Activated CD4-positive, alpha-beta T cell treated with anti-CD3 and anti-CD28 coated beads, Interleukin-2, amount 50 U/mL, for 48 hours (primary cell): Measurements from ENCODE around the gene FAM193A.
A peak's percentile ranks its signal among the peaks of the same experiment; 100 is the strongest.
"Not testable (repeated sequence)": the region's sequence is repeated elsewhere in the genome, so short reads cannot be mapped to it uniquely, and the experiment has no call there.

Source experiments
- DNase-seq, 2 experiments: peaks; one replicate each; pipeline ENCODE4 v3.0.0-alpha.2; 2020

The FAM193A gene

DNA sequence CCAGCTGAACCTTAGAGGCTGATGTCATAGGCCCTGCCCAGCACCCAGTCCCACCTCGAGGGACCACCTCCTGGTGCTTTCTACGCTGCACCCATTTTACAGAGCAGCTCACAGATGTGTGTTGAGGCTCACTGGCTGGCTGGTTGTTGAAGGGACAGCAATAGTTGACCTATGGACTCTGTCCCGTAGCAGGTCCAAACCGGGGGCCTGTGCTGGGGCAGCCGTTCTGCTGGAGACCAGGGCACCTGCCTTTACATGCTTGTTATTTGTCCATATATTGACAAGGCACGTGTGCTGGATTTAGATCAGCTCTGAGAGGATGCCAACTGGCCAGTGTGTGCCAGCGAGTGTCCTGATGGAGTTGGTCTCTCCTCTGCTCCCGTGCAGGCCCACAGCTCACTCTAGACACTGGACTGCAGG is 161.6 kb downstream of the FAM193A start:
- no peak for DNase-seq

DNA sequence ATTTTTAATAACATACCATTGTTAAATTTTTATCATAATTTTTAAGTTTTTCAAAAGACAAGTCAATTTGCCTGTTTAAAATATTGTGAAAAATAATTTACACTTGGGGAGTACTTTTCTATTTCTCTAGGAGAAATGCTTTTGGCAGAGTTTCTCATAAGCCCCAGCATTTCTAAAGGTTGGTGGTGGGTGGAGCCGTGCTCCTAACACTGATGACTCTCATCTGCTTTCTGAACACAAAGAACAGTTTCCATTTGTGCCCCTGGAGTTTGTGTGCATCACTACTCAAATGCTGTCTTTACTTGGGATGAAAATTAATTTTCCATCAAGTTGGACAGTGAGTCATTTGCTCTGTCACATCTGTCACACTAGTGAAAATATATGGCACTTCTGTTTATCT is 162.1 kb downstream of the FAM193A start:
- no peak for DNase-seq

DNA sequence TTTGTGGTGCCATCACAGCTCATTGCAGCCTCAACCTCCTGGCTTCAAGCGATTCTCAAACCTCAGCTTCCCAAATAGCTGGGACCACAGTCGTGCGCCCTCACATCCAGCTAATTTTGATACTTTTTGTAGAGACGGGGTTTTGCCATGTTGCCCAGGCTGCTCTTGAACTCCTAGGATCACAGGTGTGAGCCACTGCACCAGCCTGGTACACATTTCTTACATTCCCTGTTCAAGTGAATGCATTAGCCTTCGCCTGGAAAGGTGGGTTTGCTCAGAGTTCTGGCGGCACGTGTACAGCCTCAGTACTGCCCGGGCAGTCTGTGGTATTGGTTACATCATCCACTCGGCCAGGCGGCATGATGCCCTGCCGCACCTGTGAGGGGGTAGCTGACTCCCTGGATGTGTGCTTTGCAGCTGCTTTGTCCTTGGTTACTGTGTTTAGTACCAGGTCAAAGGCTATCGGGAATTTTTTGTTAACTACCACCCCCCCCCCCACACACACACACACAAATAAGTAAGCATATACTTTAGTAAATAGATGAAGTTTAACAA is 162.6 kb downstream of the FAM193A start:
- no peak for DNase-seq

DNA sequence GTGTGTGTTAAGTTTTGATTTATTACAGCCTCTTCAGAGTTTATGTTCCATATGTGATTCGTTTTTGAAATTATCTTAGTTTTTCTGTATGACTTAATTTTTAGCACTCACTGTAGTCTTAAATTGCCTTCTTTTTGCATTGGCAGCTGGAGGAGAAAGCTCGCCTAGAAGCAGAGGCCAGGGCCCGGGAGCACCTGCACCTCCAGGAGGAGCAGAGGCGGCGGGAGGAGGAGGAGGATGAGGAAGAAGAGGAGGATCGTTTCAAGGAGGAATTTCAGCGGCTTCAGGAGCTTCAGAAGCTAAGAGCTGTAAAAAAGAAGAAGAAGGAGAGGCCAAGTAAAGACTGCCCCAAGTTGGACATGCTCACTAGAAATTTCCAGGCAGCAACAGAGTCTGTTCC is 163.1 kb downstream of the FAM193A start:
- DNase-seq = no peak

DNA sequence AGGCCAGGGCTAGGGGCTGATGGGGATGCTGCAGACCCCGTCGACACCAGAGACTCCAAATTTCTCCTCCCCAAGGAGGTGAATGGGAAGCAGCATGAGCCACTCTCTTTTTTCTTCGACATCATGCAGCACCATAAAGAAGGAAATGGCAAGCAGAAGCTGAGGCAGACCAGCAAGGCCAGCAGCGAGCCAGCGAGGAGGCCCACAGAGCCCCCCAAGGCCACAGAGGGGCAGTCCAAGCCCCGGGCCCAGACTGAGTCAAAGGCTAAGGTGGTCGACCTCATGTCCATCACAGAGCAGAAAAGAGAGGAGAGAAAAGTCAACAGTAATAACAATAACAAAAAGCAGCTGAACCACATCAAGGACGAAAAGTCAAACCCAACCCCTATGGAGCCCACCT is 163.6 kb downstream of the FAM193A start:
- no peak for DNase-seq

DNA sequence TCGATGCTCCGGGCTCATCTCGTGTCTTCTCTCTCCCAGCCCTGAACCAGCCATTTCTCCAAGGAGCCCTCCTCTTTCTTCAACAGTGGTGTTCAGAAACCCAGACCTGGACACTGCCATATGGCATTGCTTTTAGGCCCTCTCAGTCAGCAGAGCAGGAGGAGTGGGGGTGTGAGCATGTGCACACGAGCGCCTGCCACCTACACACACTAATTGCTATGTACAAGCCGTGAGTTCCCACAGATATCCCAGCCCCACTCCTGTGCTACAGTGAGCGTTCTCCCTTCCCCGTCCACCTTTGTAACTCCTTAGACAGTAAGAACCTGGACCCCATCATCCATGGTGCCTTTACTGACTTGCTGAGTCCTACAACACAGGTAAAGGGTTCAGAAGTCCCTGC is 165.9 kb downstream of the FAM193A start:
- no peak for DNase-seq

DNA sequence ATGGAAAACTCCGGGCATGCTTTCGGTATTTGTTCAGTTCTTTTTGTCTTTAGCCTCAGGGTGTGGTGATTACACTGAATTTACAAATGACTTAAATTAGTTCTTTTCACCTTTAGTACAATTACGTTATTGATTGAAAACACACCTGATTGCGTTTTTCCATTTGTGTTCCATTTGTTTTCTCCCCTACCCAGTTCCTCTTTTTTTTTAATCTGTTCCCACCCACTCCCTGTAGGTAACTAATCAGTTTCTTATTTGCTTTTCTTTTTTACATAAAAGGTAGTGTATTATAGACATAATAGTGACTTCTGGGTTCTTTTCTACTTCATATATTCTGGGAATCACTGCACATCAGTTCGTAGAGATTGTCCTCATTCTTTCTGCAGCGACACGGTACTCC is 166.3 kb downstream of the FAM193A start:
- DNase-seq = no peak

DNA sequence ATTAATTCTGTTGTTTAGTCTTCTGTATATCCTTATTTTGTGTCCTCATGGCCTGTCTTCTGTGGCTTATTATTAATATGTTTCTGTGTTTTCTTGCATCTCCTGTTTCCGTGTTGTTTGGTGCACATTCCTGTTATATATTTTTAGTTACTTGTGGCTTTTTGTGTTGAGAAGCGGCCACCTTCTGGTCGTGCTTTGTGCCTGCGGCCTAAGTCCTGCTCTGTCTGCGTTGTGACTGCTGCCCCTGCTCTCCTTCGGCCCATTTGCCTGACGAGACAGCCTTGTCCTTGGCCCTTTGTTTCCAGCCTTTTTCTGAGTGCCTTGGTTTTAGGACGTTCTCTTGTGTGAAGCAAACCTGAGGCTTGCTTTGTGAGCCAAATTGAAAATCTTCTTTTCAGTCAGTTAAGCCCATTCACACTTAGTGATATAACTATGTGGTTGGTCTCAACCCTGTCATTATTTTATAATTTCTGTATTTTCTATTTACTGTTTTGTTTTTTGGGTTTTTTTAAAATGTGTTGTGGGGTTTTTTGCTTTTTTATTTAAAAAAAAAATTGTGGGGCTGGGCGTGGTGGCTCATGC is 175.9 kb downstream of the FAM193A start:
- DNase-seq = no peak

DNA sequence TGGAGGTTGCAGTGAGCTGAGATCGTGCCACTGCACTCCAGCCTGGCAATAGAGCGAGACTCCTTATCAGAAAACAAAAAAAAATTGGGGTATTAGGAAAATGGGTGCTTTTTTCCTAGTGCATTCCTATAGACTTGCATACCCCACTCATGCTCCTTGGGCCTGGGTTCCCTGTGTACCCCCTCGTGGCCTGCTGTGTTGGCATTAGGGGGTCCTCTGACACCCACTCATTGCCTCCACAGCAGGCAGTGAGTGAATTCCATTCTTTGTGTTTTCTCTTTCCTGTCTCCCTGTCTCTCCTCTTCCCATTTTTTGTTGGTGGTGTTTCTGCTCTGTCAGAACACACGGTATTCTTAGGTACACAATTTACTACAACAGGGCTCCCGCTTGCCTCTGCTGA is 176.9 kb downstream of the FAM193A start:
- no peak for DNase-seq

DNA sequence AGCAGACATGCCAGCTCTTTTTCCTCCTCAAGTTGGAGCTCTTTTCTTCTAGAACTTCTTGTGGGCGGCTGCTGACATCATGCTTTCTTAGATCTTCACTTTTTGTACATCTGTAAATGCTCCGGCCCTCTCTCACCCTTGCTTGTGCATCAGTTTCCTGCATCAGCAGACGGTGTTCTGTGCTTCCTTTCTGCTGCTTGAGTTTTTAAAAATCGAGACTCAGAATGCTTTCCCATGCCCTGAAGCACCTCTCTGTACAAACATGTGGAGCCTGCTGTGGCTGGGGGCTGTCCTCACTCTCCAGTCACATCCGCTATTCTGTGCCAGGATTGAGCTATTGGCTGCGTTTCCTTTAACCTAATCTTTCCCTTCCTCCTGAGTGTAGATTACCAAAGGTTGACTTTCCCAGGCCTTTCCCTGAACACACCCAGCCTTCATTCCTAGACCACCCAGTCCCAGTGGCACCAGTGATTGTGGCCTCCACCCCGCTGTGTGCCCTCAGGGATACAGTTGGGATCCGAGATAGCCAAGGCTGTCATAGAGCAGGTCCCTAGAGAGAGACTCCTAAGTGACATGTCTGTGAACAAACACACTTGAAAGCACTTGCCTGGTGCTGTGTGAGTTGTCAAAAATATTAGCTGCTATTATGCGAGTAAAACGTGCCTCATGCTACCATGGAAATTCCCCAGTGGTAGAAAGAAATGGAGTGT is 177.8 kb downstream of the FAM193A start:
- peak; percentile 42 to 48 for DNase-seq

DNA sequence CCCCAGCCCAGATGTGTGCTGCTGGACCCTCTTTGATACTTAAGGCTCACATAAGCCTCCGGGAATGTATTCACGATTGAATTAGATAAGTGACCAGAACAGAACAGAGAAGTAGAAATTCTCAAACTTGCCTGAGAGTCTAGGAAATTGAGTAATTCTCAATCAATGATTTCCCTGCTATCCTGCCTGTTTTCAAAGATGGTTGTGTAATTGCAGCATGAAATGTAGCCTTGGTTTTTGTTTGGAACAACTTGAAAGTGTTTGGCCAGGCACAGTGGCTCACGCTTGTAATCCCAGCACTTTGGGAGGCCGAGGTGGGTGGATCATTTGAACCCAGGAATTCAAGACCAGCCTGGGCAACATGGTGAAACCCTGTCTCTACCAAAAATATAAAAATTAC is 178.5 kb downstream of the FAM193A start:
- no peak for DNase-seq

DNA sequence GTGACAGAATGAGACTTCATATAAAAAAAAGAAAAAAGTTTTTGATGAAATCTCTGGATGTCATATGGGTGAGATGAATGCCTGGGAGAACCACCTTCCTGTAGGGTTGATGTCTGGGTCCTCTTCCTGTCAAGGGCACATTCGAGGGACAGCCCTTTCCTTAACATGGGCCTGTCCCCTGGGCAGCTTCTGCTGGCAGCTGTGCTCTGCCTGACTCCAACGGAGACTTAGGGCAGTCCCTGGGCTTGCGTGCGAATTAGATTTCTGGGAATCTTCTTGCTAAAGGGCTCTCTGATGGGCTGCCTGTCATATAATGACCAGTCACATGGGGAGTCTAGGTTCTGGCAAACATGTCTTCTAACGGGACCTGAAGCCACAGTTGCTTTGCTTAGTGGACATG is 179.0 kb downstream of the FAM193A start:
- DNase-seq = no peak

DNA sequence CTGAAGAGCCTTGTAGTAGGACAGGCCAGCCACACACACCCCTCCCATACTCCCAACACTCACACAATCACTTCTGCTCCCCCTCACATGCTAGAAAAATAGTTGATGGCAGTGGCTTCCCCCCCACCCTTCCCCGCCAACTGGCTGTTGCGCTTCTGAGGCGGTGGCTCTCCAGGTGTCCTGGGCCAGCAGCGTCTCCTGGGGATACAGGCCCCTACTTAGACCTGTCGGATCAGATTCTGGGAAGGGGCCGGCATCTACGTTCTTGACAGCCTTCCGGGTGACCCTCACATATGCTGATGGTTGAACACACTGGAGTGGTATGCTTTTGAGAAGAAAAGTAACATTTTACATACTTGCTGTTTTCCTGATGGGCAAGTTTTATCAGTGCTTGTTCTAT is 179.8 kb downstream of the FAM193A start:
- DNase-seq = no peak

DNA sequence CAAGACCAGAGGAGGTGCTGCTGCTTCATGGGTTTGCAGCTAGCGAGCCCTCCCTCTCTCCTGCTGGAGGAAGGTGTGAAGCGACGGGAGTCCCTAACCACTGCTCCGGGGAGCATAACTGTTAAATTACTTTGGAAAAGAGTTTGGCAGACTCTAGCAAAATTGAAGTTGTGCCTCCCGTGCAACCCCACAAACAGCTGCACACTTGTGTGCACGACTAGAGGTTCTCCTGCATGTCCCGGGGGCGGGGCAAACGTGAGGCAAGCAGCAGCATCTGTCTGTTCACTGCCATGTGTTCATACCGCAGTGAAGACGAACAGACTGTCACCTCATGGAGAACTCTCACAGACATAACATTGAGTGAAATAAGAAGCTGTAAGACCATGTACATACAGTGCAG is 185.1 kb downstream of the FAM193A start:
- DNase-seq = no peak

DNA sequence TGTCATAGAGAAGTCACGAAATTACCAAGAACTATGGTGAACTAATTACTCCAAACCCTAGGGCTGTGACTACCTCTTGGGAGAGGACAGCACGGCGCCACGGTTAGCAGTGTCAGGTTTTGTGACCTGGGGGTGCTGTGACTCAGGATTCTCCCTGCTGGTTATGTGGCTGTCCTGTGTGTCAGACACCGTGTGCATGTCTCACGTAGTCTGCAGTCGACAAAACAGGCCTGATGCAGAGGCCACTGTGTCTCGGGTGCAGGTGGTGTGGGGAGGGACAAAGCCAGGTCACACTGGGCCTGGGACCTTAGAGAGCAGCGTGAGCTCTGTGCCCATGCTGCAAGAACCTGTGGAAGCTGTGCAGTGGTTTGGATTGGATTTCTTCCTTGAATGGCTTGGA is 185.6 kb downstream of the FAM193A start:
- no peak for DNase-seq

DNA sequence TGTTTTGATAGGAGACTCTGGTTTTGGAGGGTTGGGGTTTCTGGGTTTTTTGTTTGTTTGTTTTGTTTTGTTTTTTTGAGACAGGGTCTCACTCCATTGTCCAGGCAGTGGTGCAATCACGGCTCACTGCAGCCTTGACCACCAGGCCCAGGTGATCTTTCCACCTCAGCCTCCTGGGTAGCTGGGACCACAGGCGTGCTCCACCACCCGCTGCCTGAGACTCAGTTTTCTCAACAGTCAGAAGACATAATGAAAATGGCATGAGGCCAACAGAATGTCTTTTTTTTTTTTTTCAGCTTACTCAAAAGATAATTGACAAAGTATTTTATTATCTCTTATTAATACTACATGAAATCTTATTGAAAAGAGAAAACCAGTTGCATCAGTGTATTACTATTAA is 187.3 kb downstream of the FAM193A start:
- no peak for DNase-seq

DNA sequence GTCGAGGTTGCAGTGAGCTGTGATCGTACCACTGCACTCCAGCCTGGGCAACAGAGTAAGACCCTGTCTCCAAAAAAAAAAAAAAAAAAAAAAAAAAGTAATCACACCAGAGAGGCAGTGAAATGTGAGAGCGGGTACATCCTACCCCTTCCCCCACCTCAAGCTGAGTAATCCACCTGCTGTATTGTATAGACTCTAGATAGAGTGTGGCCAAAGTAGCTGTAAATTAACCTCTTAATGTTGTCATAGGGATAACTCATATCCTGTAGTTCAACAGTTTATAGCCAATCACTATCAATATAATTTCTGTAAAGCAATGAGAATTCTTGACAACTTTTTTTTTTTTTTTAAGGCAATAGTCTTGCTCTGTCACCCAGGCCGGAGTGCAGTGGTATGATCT is 188.9 kb downstream of the FAM193A start:
- no peak for DNase-seq

DNA sequence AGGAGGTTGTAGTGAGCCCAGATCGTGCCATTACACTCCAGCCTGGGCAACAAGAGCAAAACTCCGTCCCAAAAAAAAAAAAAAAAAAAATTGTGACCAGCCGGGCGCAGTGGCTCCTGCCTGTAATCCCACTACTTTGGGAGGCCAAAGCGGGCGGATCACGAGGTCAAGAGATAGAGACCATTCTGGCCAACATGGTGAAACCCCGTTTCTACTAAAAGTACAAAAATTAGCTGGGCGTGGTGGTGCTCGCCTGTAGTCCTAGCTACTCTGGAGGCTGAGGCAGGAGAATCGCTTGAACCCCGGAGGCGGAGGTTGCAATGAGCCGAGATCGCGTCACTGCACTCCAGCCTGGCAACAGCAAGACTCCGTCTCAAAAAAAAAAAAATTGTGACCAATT is 190.4 kb downstream of the FAM193A start:
- not testable (repeated sequence) for DNase-seq

DNA sequence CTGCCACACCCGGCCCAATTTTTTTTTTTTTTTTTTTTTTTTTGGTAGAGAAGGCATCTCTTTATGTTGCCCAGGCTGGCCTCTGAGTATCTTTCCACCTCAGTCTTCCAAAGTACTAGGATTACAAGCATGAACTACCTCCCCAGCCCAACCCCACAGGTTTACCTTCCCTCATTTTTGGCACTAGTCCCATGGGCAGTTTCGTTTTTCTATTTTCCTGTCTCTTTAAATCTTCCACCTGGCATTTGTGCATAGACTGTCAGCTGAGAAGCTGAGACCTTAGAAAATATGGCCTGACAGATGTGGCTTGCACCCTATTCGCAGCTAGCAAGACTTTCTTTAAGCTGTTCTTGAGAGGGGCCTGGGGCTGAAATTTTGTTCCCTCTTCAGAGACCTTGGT is 191.8 kb downstream of the FAM193A start:
- no peak for DNase-seq

DNA sequence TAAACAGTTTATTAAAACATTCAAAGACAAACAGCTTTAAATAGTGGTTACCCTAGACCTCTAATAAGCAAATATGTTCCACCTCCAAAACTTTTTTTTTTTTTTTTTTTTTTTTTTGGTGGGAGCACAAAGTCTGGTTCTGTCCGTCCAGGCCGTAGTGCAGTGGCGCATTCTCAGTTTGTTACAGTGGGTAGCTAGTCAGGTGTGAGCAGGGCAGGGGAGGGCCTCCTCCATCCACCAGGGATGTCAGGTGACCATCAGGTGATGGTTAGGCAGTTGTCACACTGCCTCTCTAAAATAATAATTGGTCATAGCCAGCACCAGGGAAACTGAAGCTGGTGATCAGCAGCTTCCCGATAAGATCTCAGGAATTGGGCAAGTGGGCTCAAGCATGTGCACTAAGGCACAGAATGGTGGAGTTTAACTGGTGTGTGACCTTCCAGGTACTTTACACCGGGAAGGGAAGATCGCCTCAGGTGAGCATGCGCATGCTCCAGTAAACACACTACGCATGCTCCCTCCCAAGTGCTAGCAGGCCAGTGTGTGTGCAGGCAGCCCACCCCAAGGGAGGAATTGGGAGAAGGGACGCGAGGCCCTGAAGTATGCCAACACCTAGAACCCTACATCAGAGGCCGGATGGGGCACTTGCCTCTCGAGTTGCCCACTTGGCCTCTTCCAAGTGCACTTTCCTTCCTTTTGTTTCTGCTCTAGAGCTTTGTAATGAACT is 192.5 kb downstream of the FAM193A start:
- DNase-seq = no peak

DNA sequence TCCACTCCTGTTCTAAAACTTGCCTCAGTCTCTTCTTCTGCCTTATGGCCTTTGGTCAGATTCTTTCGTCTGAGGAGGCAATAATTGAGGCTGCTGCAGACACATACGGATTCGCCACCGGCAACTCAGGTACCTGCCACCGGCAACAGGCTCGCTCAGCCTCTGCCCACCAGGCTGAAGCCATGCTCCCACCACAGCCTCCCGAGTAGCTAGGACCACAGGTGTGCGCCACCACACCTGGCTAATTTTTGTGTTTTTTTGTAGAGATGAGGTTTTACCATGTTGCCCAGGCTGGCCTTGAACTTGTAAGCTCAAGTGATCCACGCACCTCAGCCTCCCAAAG is 193.1 kb downstream of the FAM193A start:
- DNase-seq = no peak

DNA sequence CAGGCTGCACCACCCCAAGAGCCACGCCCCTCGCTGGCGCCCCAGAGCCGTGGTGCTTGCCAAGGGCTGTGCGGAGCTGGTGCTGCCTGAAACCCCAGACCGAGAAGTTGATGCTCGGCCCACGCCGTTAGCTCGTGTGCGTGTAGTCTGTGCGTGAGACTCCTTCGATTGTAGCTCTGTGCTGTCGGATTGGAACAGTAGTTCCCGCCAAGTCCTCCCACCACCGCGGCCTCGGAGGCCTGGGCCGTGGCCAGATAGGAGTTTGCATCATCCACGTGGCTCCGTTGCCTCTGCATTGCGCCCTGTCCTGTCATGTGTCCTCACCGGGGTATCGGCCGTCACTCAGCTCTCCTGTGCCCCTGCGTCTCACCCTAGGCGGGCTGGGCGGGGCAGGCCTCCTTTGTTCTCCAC is 195.5 kb downstream of the FAM193A start:
- no peak for DNase-seq

DNA sequence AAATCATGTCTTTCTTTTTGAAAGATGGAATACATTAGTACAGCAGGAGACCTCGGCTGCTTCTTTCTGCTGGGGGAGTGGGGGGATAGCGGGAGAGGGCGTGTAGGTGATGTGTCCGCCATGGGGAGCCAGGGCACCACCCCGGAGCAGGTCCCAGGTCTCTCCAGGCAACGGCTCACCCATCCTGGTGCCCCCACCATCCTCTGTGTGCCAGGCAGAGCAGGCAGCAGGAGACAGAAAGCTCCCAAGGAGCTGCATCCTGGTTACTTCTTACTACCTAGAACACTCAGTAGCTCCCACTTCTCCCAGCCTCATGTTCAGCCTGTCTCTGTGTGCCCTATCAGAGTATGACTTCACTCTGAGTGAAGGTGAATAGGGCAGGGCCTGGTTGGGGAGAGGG is 196.1 kb downstream of the FAM193A start:
- DNase-seq = no peak
